K562 (cell line): Measurements from ENCODE around the gene SUCO. TPM values are rescaled to one million over a fixed set of nuclear protein-coding genes. Genes with fewer than 3 reads are reported as not detected.
A peak's percentile ranks its signal among the peaks of the same experiment; 100 is the strongest.

ENCODE experiments used
- BMI1 ChIP-seq: fragments of 150-350 bp; IDR thresholded peaks from 2 replicates; pipeline ENCODE4 v1.6.1; 2014; ENCODE audit warnings: low read length
- SIN3A ChIP-seq, 2 experiments: fragments of 150-350 bp in 1 of 2; IDR thresholded peaks; 2 replicates each; pipeline ENCODE4 v1.6.1; 2011 to 2016; ENCODE audit warnings: borderline replicate concordance in 2 of 2, low read depth in 2 of 2, low read length in 2 of 2, mild to moderate bottlenecking in 2 of 2, moderate library complexity in 2 of 2; ENCODE audit not compliant: control insufficient read depth in 1 of 2
- SREBF2 ChIP-seq: sonication (generic); formaldehyde crosslinking; IDR thresholded peaks from 2 replicates; pipeline ENCODE4 v1.4.0; 2020; ENCODE audit warnings: mild to moderate bottlenecking, missing genetic modification reagents
- SRSF1 ChIP-seq: fragments of 200-400 bp; formaldehyde crosslinking; IDR thresholded peaks from 2 replicates; pipeline ENCODE4 v1.6.1; 2017; ENCODE audit warnings: mild to moderate bottlenecking, low read depth, low read length, moderate library complexity
- TCF3 ChIP-seq: sonication (generic); formaldehyde crosslinking; IDR thresholded peaks from 2 replicates; pipeline ENCODE4 v1.4.0; 2020; ENCODE audit warnings: mild to moderate bottlenecking, missing genetic modification reagents
- XRCC4 ChIP-seq: IDR thresholded peaks from one replicate; pipeline ENCODE4 v1.6.1; 2011; ENCODE audit not compliant: insufficient read depth, insufficient read length; ENCODE audit errors: extremely low read depth
- ZZZ3 ChIP-seq: fragments of 450-650 bp; IDR thresholded peaks from 2 replicates; pipeline ENCODE4 v1.6.1; 2016; ENCODE audit warnings: antibody characterized with exemption, mild to moderate bottlenecking, moderate library complexity
- polyA plus RNA-seq, 8 experiments: library from polyadenylated mRNA; depleted of rRNA in 4 of 8; stranded (reverse) in 5 of 8; unstranded in 3 of 8; fragments of >200 nt; fragmentation: Nextera tagmentation in 2 of 8; fragmentation: Illumina TruSeq in 1 of 8; extraction: Ambion mirVana in 2 of 8; extraction: Trizol in 1 of 8; gene quantifications; 2 replicates each; pipeline versions ENCODE4 v1.2.1 to v1.2.3, GENCODE V29; 2011 to 2014; ENCODE audit warnings: inconsistent platforms in 1 of 8, missing spikeins in 1 of 8
- total RNA-seq, 7 experiments: library from RNA; depleted of rRNA in 6 of 7; stranded (reverse); fragments of >200 nt in 6 of 7; fragmentation: Illumina TruSeq in 2 of 7; extraction: Trizol in 2 of 7; gene quantifications; 2 replicates each; pipeline versions ENCODE4 v1.2.1 to v1.2.3, GENCODE V29; 2011 to 2021; ENCODE audit warnings: low replicate concordance in 1 of 7
- TF ChIP-seq, protein P1 (sequence below): sonication (generic); formaldehyde crosslinking; IDR thresholded peaks from 2 replicates; pipeline ENCODE4 v1.8.1; 2023; ENCODE audit warnings: mild to moderate bottlenecking, missing genetic modification reagents
- TF ChIP-seq, protein P2 (sequence below): fragments of 450-650 bp; IDR thresholded peaks from 2 replicates; pipeline ENCODE4 v1.6.1; 2017; ENCODE audit warnings: antibody characterized with exemption, mild to moderate bottlenecking
- TF ChIP-seq, protein P3 (sequence below), 2 experiments: fragments of 450-650 bp; IDR thresholded peaks; 2 replicates each; pipeline ENCODE4 v1.6.1; 2016; ENCODE audit warnings: mild to moderate bottlenecking in 2 of 2, borderline replicate concordance in 1 of 2, low read depth in 1 of 2, moderate library complexity in 1 of 2

Gene SUCO
- total and polyA plus RNA-seq, 9 of the 15 experiments (the other 6 are each of a cell fraction or from before 2014, with no cell fraction given) = 2.5 to 20.6 (median 14.3) TPM

DNA sequence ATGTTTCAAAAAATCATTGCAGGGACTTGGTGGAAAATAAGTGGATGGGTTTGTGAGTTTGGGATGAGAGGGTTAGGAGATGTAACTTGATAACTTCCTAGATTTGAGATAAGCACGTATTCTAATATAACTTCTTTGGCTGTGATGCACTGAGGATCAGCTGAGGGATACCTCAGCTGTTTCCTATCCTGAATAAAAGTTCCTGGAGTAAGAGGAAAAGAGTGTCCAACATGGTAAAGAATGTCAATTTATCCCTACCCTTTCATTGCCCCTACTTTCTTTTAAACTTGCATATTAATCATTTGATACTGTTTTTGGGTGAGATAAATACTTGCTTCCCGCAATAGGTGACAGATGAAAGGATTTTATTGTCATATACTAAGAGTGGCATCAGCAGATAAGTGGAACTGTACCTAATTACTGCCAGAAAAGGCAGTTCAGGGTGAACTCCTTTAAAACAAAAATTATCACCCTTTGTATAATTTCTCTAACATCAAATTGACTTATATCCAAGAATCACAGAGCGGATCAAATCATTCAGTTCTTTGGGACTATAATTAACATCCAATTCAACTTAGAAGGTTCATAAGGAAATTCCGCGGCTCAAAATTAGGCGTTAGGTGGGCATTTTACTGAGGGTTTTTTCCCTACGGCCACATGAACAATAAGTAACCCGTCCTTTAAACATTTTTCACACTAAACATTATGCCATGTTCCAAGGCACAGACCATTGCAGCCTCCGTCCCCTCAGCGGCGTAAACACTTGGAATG lies 1.4 kb upstream of the SUCO start (continued):
- no peak for TF ChIP-seq ZZZ3
- TF ChIP-seq, protein P1, sequence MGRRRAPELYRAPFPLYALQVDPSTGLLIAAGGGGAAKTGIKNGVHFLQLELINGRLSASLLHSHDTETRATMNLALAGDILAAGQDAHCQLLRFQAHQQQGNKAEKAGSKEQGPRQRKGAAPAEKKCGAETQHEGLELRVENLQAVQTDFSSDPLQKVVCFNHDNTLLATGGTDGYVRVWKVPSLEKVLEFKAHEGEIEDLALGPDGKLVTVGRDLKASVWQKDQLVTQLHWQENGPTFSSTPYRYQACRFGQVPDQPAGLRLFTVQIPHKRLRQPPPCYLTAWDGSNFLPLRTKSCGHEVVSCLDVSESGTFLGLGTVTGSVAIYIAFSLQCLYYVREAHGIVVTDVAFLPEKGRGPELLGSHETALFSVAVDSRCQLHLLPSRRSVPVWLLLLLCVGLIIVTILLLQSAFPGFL (CRISPR knock-in tag) = 0 out of 2 replicates have a peak, but pooled peaks have one; percentile 1
- TF ChIP-seq, protein P2, sequence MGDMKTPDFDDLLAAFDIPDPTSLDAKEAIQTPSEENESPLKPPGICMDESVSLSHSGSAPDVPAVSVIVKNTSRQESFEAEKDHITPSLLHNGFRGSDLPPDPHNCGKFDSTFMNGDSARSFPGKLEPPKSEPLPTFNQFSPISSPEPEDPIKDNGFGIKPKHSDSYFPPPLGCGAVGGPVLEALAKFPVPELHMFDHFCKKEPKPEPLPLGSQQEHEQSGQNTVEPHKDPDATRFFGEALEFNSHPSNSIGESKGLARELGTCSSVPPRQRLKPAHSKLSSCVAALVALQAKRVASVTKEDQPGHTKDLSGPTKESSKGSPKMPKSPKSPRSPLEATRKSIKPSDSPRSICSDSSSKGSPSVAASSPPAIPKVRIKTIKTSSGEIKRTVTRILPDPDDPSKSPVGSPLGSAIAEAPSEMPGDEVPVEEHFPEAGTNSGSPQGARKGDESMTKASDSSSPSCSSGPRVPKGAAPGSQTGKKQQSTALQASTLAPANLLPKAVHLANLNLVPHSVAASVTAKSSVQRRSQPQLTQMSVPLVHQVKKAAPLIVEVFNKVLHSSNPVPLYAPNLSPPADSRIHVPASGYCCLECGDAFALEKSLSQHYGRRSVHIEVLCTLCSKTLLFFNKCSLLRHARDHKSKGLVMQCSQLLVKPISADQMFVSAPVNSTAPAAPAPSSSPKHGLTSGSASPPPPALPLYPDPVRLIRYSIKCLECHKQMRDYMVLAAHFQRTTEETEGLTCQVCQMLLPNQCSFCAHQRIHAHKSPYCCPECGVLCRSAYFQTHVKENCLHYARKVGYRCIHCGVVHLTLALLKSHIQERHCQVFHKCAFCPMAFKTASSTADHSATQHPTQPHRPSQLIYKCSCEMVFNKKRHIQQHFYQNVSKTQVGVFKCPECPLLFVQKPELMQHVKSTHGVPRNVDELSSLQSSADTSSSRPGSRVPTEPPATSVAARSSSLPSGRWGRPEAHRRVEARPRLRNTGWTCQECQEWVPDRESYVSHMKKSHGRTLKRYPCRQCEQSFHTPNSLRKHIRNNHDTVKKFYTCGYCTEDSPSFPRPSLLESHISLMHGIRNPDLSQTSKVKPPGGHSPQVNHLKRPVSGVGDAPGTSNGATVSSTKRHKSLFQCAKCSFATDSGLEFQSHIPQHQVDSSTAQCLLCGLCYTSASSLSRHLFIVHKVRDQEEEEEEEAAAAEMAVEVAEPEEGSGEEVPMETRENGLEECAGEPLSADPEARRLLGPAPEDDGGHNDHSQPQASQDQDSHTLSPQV = peak; percentile 35; the same call in 1 of the 2 replicates
- peak; percentile 94; the same call in 1 of the 2 replicates for TF ChIP-seq SREBF2 (CRISPR knock-in tag)
- 0 out of 4 replicates have a peak, but pooled peaks of 1 of the 2 experiments have one; percentile 2 for TF ChIP-seq SIN3A (IDR thresholded peaks at IDR 0.05; ENCODE audit: borderline replicate concordance in 2 of 2, control insufficient read depth in 1 of 2, low read depth in 2 of 2, low read length in 2 of 2)
- peak; percentile 16; the same call in 1 of the 2 replicates for TF ChIP-seq TCF3 (CRISPR knock-in tag)
- TF ChIP-seq, protein P3, sequence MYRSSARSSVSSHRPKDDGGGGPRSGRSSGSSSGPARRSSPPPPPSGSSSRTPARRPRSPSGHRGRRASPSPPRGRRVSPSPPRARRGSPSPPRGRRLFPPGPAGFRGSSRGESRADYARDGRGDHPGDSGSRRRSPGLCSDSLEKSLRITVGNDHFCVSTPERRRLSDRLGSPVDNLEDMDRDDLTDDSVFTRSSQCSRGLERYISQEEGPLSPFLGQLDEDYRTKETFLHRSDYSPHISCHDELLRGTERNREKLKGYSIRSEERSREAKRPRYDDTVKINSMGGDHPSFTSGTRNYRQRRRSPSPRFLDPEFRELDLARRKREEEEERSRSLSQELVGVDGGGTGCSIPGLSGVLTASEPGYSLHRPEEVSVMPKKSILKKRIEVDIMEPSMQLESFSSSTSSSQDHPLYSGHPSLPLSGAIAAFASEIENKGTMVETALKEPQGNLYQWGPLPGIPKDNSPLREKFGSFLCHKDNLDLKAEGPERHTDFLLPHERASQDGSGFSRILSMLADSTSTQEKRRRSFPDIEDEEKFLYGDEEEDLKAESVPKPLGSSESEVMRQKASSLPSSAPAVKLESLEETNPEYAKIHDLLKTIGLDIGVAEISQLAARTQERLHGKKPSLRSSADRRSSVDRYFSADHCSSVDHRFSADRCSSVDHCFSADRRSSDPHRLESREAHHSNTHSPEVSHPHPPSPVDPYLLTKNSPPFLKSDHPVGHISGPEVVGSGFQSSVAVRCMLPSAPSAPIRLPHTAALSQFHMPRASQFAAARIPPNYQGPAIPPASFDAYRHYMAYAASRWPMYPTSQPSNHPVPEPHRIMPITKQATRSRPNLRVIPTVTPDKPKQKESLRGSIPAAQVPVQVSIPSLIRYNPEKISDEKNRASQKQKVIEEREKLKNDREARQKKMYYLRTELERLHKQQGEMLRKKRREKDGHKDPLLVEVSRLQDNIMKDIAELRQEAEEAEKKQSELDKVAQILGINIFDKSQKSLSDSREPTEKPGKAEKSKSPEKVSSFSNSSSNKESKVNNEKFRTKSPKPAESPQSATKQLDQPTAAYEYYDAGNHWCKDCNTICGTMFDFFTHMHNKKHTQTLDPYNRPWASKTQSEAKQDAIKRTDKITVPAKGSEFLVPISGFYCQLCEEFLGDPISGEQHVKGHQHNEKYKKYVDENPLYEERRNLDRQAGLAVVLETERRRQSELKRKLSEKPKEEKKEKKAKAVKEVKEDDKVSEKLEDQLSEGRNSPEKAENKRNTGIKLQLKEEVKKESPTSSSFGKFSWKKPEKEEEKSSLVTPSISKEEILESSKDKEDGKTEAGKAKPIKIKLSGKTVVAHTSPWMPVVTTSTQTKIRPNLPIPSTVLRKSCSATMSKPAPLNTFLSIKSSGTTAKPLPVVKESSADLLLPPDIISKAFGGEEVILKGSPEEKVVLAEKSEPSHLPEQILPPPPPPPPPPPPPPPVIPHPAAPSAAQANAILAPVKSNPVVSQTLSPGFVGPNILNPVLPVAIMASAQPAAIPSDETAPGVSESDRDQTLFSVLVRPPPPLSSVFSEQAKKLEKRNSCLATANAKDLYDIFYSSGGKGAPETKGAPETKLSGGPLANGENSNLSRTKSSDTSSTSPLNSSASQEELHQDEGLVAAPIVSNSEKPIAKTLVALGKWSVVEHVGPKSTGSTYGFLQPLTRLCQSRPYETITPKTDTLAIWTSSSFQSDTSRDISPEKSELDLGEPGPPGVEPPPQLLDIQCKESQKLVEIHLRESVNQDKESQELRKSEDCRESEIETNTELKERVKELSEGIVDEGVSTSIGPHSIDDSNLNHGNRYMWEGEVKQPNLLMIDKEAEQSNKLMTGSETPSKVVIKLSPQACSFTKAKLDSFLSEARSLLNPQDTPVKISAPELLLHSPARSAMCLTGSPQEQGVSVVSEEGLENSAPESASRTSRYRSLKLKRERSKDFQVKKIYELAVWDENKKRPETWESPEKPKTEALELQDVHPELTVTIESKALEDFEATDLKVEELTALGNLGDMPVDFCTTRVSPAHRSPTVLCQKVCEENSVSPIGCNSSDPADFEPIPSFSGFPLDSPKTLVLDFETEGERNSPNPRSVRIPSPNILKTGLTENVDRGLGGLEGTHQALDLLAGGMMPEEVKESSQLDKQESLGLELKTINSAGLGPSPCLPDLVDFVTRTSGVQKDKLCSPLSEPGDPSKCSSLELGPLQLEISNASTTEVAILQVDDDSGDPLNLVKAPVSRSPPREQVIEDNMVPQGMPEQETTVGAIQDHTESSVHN (IDR thresholded peaks at IDR 0.05; ENCODE audit: borderline replicate concordance in 1 of 2, low read depth in 1 of 2) = peak in 1 of 2 experiments; percentile 9; a peak in 1 of 4 replicates
- TF ChIP-seq SRSF1 = no peak
- no peak for TF ChIP-seq XRCC4
- TF ChIP-seq BMI1 = 0 out of 2 replicates have a peak, but pooled peaks have one; percentile 13
